OCI-LY1 (cell line): ENCODE results near the gene SFI1.

Experiments
- H2AFZ ChIP-seq: fragments of 200-600 bp; sonication (generic), shearing (Covaris generic); 2 replicates; pipeline ENCODE4 v1.6.0; 2014; ENCODE audit warnings: antibody characterized with exemption, mild to moderate bottlenecking, low read length
- H3F3A ChIP-seq: fragments of 200-600 bp; sonication (generic), shearing (Covaris generic); 2 replicates; pipeline ENCODE4 v1.6.0; 2014; ENCODE audit warnings: mild to moderate bottlenecking, antibody characterized with exemption, low read length, moderate library complexity; ENCODE audit not compliant: insufficient read depth
- H3K27ac ChIP-seq: fragments of 200-600 bp; sonication (generic); 2 replicates; pipeline ENCODE4 v1.5.1; 2014; ENCODE audit warnings: low read length, mixed run types, mild to moderate bottlenecking, low read depth; ENCODE audit not compliant: poor library complexity, severe bottlenecking
- H3K27me3 ChIP-seq: fragments of 200-600 bp; sonication (generic); 2 replicates; pipeline ENCODE4 v1.6.0; 2014; ENCODE audit warnings: antibody characterized with exemption, mild to moderate bottlenecking, low read length, moderate library complexity; ENCODE audit not compliant: insufficient read depth
- H3K36me3 ChIP-seq: fragments of 200-600 bp; sonication (generic); 2 replicates; pipeline ENCODE4 v1.6.1; 2014; ENCODE audit warnings: mild to moderate bottlenecking, antibody characterized with exemption, low read length, moderate library complexity, mixed read lengths; ENCODE audit not compliant: insufficient read depth
- H3K4me1 ChIP-seq: fragments of 200-600 bp; sonication (generic); 2 replicates; pipeline ENCODE4 v1.5.1; 2014; ENCODE audit warnings: mild to moderate bottlenecking, low read length, moderate library complexity; ENCODE audit not compliant: insufficient read depth, severe bottlenecking
- H3K4me2 ChIP-seq: fragments of 200-600 bp; sonication (generic), shearing (Covaris generic); 2 replicates; pipeline ENCODE4 v1.6.1; 2014; ENCODE audit warnings: low read length
- H3K4me3 ChIP-seq: fragments of 200-600 bp; sonication (generic); 2 replicates; pipeline ENCODE4 v1.5.1; 2014; ENCODE audit warnings: low read length, low read depth, mild to moderate bottlenecking, mixed read lengths; ENCODE audit not compliant: poor library complexity, severe bottlenecking
- H3K79me2 ChIP-seq: fragments of 200-600 bp; shearing (Covaris generic); 2 replicates; pipeline ENCODE4 v1.6.1; 2016; ENCODE audit warnings: mixed run types, low read length, mixed read lengths; ENCODE audit not compliant: insufficient read depth
- H3K9ac ChIP-seq: fragments of 200-600 bp; sonication (generic), shearing (Covaris generic); 2 replicates; pipeline ENCODE4 v1.6.1; 2014; ENCODE audit warnings: mild to moderate bottlenecking, low read length, mixed read lengths
- H3K9me2 ChIP-seq: fragments of 200-600 bp; sonication (generic), shearing (Covaris generic); 2 replicates; pipeline ENCODE4 v1.6.1; 2014; ENCODE audit warnings: low read depth, mild to moderate bottlenecking, low read length, mixed read lengths
- H3K9me3 ChIP-seq: fragments of 200-600 bp; shearing (Covaris generic); 2 replicates; pipeline ENCODE4 v1.6.1; 2014; ENCODE audit warnings: low read length, mixed read lengths
- H4K20me1 ChIP-seq: fragments of 200-600 bp; sonication (generic), shearing (Covaris generic); 2 replicates; pipeline ENCODE4 v1.6.0; 2016; ENCODE audit warnings: mild to moderate bottlenecking, low read length; ENCODE audit not compliant: insufficient read depth
- EZH2 ChIP-seq: fragments of 200-600 bp; sonication (generic), shearing (Covaris generic); IDR thresholded peaks from 2 replicates; pipeline ENCODE4 v1.8.0; 2017; ENCODE audit warnings: borderline replicate concordance, mixed run types, mild to moderate bottlenecking, antibody characterized with exemption, low read length, moderate library complexity, mixed read lengths
- TF ChIP-seq, protein P1 (sequence below): fragments of 200-600 bp; sonication (generic), shearing (Covaris generic); IDR thresholded peaks from 2 replicates; pipeline ENCODE4 v1.5.1; 2017; ENCODE audit warnings: mild to moderate bottlenecking, antibody characterized with exemption, low read length, moderate library complexity, mixed read lengths

SFI1 gene

DNA sequence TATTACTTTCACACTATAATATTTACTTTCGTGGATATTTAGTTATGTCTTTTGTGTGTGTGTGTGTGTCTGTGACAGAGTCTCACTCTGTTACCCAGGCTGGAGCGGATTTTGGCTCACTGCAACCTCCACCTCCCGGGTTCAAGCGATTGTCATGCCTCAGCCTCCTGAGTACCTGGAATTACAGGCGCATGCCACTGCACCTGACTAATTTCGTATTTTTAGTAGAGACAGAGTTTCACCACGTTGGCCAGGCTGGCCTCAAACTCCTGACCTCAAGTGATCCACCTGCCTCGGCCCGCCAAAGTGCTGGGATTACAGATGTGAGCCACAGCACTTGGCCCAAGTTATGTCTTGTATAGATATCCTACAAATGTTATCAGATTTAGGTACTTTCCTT is 155.8 kb downstream of the SFI1 start:
- Histone ChIP-seq H3K27ac (peak overlapping the region; percentile 66), H2AFZ (no peak overlapping the region), H3K4me2 (no peak overlapping the region), H3K9me3 (no peaks in the 10 kb centered on the region), H3K27me3 (no peaks in the 10 kb centered on the region), H3K4me1 (peaks cover 40% of the 10 kb centered on the region), H4K20me1 (no peaks in the 10 kb centered on the region), H3F3A (no peaks in the 10 kb centered on the region), H3K9me2 (no peaks in the 10 kb centered on the region), H3K4me3 (no peak overlapping the region), H3K36me3 (peaks cover 24% of the 10 kb centered on the region; the same call in 1 of the 2 replicates), H3K79me2 (peaks cover 46% of the 10 kb centered on the region), H3K9ac (no peak overlapping the region)
- TF ChIP-seq, protein P1, sequence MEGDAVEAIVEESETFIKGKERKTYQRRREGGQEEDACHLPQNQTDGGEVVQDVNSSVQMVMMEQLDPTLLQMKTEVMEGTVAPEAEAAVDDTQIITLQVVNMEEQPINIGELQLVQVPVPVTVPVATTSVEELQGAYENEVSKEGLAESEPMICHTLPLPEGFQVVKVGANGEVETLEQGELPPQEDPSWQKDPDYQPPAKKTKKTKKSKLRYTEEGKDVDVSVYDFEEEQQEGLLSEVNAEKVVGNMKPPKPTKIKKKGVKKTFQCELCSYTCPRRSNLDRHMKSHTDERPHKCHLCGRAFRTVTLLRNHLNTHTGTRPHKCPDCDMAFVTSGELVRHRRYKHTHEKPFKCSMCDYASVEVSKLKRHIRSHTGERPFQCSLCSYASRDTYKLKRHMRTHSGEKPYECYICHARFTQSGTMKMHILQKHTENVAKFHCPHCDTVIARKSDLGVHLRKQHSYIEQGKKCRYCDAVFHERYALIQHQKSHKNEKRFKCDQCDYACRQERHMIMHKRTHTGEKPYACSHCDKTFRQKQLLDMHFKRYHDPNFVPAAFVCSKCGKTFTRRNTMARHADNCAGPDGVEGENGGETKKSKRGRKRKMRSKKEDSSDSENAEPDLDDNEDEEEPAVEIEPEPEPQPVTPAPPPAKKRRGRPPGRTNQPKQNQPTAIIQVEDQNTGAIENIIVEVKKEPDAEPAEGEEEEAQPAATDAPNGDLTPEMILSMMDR: no peak
- TF ChIP-seq EZH2: no peak

DNA sequence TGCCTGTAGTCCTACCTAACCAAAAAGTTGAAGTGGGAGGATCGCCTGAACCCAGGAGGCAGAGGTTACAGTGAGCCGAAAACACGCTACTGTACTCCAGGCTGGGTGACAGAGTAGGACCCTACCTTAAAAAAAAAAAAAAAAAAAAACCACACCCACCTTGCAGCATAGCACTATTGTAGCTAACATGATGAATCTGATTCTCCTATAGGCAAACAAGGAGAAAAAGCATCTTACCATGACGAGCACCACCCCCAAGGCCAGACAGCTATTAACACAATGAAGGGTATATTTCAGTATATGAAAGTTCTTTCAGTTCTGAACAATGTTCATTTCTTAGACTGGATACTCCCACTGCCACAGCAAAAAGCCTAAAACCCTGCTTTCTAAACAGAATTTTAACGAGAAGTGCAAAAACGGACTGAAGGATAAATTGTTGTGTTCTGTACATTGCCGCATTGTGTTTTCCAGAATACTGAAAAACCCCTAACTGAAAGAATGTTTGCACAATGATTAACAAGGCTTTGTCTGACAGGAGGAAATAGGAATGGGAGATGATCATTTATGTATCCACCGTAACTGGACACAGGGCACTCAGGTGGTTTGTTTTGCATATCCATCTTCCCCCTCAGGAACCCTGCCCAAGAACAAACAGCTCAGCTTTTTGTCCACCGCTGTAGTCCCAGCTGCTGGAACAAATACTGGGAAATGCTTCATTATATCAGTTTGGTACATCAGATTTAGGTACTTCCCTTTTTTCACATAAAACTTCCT is 156.8 kb downstream of the SFI1 start:
- Histone ChIP-seq H3K4me2 (peak overlapping the region; percentile 45), H3K9me3 (no peaks in the 10 kb centered on the region), H3K4me1 (peaks cover 40% of the 10 kb centered on the region)

GRCh38 chr22:31653944-31654343 is 157.6 kb downstream of the SFI1 start:
- H3K4me3 ChIP-seq: peak overlapping the region; percentile 32
- H3F3A ChIP-seq: no peaks in the 10 kb centered on the region
- no peaks in the 10 kb centered on the region for H4K20me1 ChIP-seq
- H3K4me1 ChIP-seq: peaks cover 40% of the 10 kb centered on the region
- no peak overlapping the region; the same call in 1 of the 2 replicates for H3K9ac ChIP-seq
- H3K9me2 ChIP-seq: no peaks in the 10 kb centered on the region
- H3K36me3 ChIP-seq: peaks cover 9% of the 10 kb centered on the region; the same call in 1 of the 2 replicates
- H3K27ac ChIP-seq: peak overlapping the region; percentile 66
- TF ChIP-seq, protein P1: no peak
- TF ChIP-seq EZH2: no peak
- H3K9me3 ChIP-seq: no peaks in the 10 kb centered on the region
- H2AFZ ChIP-seq: no peak overlapping the region
- H3K4me2 ChIP-seq: peak overlapping the region; percentile 45; the same call in 1 of the 2 replicates
- no peaks in the 10 kb centered on the region for H3K27me3 ChIP-seq
- peaks cover 62% of the 10 kb centered on the region for H3K79me2 ChIP-seq

More for the DNA sequence above, 156.8 kb downstream of the SFI1 start:
- Histone ChIP-seq H3K9ac (peak overlapping the region; percentile 43; the same call in 1 of the 2 replicates), H3K27me3 (no peaks in the 10 kb centered on the region), H3F3A (no peaks in the 10 kb centered on the region), H3K79me2 (peaks cover 54% of the 10 kb centered on the region), H3K4me3 (peak overlapping the region; percentile 32), H3K36me3 (peaks cover 14% of the 10 kb centered on the region; the same call in 1 of the 2 replicates), H2AFZ (no peak overlapping the region), H3K27ac (peak overlapping the region; percentile 66), H3K9me2 (no peaks in the 10 kb centered on the region), H4K20me1 (no peaks in the 10 kb centered on the region)
- no peak for TF ChIP-seq EZH2
- TF ChIP-seq, protein P1: no peak
